ENCODE measurements around the gene KAZALD1.

Gene KAZALD1

DNA sequence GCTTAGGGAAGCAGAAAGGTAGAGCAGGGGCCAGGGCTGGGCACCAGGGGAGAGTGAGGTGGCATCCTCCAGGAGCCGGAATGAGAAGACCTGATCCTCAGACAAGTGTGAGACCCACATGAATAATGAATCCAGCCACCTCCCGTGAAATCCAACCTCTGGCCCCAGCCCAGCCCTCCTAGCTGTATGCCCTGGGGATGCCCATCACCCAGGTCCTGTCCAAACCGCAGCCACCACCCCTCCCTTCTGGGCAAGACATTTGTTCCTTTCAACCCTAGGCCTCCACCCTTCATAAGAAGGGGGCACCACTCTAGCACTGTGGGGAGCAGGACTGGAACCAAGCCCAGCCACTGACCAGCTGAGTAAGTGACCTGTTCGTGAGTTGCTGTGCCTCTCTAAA is 40.5 kb upstream of the KAZALD1 start:
- TF ChIP-seq, protein P1, sequence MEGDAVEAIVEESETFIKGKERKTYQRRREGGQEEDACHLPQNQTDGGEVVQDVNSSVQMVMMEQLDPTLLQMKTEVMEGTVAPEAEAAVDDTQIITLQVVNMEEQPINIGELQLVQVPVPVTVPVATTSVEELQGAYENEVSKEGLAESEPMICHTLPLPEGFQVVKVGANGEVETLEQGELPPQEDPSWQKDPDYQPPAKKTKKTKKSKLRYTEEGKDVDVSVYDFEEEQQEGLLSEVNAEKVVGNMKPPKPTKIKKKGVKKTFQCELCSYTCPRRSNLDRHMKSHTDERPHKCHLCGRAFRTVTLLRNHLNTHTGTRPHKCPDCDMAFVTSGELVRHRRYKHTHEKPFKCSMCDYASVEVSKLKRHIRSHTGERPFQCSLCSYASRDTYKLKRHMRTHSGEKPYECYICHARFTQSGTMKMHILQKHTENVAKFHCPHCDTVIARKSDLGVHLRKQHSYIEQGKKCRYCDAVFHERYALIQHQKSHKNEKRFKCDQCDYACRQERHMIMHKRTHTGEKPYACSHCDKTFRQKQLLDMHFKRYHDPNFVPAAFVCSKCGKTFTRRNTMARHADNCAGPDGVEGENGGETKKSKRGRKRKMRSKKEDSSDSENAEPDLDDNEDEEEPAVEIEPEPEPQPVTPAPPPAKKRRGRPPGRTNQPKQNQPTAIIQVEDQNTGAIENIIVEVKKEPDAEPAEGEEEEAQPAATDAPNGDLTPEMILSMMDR (IDR thresholded peaks at IDR 0.05; ENCODE audit: low read depth, low read length) = no peak
- TF ChIP-seq EZH2phosphoT487 (IDR thresholded peaks at IDR 0.05; ENCODE audit: low read depth) = no peak
- H3K27me3 ChIP-seq (ENCODE audit: low read depth, low read length) = peaks cover 17% of the 10 kb centered on the region
- H3K9ac ChIP-seq (ENCODE audit: low read length) = no peak overlapping the region

DNA sequence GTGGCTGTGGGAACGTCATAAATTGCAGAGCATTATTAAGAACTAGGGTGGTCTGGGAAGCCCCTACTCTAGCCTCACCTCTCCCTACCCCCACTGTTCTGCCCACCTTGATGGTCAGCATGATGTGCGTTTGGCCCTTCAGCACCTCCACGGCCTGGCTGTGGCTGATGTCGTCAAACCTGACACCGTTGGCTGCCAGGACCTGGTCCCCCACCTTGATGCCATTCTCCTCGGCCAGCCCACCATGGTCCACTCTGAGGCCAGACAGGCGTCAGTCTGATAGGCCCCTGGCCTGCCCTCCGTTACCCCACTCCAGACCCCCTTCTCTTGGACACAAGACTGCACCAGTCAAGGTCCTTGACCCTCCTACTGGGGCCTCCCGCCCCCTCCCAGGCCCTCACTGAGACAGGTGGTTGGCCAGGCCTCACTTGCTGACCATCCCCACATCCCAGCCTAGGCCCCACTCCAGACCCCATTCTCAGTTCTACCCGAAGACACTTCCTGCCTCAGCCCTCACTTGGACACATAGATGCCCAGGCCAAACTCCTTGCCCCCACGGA is 40.0 kb upstream of the KAZALD1 start:
- no peaks in the 10 kb centered on the region for H3K9me3 ChIP-seq (ENCODE audit: insufficient read depth, low read length)
- H3K79me2 ChIP-seq (ENCODE audit: low read length) = no peaks in the 10 kb centered on the region
- H3K4me3 ChIP-seq (ENCODE audit: low read length) = no peak overlapping the region
- no peak for TF ChIP-seq EZH2phosphoT487 (IDR thresholded peaks at IDR 0.05; ENCODE audit: low read depth)
- TF ChIP-seq, protein P1 (IDR thresholded peaks at IDR 0.05; ENCODE audit: low read depth, low read length) = no peak
- H3K27ac ChIP-seq (ENCODE audit: low read length) = no peak overlapping the region
- no peak overlapping the region for H2AFZ ChIP-seq (ENCODE audit: low read depth, low read length)
- no peak overlapping the region for H3K4me2 ChIP-seq (ENCODE audit: low read length)
- H3K36me3 ChIP-seq (replicated peaks; ENCODE audit: low read depth, low read length) = no peaks in the 10 kb centered on the region
- no peaks in the 10 kb centered on the region for H4K20me1 ChIP-seq (ENCODE audit: insufficient read depth, low read length)
- peaks cover 7% of the 10 kb centered on the region; the same call in 1 of the 2 replicates for H3K4me1 ChIP-seq (ENCODE audit: low read length)
- H3K27me3 ChIP-seq (ENCODE audit: low read depth, low read length) = peaks cover 17% of the 10 kb centered on the region
- H3K9ac ChIP-seq (ENCODE audit: low read length) = no peak overlapping the region

More for the DNA sequence above, 40.5 kb upstream of the KAZALD1 start:
- no peaks in the 10 kb centered on the region for H3K9me3 ChIP-seq (ENCODE audit: insufficient read depth, low read length)
- H2AFZ ChIP-seq (ENCODE audit: low read depth, low read length) = no peak overlapping the region
- no peak overlapping the region for H3K4me3 ChIP-seq (ENCODE audit: low read length)
- H3K4me2 ChIP-seq (ENCODE audit: low read length) = no peak overlapping the region
- H3K4me1 ChIP-seq (ENCODE audit: low read length) = peaks cover 7% of the 10 kb centered on the region; the same call in 1 of the 2 replicates
- no peaks in the 10 kb centered on the region for H3K79me2 ChIP-seq (ENCODE audit: low read length)
- H4K20me1 ChIP-seq (ENCODE audit: insufficient read depth, low read length) = no peaks in the 10 kb centered on the region
- no peak overlapping the region for H3K27ac ChIP-seq (ENCODE audit: low read length)
- H3K36me3 ChIP-seq (replicated peaks; ENCODE audit: low read depth, low read length) = no peaks in the 10 kb centered on the region

DNA sequence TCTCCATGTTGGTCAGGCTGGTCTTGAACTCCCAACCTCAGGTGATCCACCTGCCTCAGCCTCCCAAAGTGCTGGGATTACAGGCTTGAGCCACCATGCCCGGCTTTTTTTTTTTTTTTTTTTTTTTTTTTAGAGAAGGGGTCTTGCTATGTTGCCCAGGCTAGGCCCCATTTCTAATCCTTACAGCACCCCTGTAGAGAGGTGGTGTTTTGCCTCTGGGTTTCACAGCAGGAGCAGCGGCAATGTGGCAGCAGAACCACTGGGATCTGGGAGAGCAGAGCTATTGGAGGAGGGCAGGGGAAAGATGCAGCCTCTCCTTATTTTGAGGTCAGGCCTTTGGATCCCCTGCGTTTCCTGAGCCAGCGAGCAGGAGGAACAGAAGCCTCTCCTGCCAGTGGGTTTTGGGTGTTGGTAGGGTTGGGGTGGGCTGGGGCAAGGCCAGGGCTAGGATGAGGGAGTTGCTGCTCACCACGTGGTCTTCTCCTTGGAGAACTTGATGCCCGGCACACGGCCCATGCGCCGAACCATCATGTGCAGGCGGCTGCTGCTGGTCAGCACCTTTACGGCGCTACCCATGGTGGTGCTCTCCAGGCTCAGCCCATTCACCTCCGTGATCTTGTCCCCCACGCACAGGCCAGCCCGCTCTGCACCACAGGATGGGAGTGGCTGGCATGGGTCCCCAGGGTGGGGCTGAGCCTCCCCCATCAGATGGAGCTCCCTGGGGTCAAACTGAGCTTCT is 38.7 kb upstream of the KAZALD1 start:
- no peak overlapping the region for H2AFZ ChIP-seq (ENCODE audit: low read depth, low read length)
- H3K9me3 ChIP-seq (ENCODE audit: insufficient read depth, low read length) = no peaks in the 10 kb centered on the region
- TF ChIP-seq, protein P1 (IDR thresholded peaks at IDR 0.05; ENCODE audit: low read depth, low read length) = no peak
- no peak for TF ChIP-seq EZH2phosphoT487 (IDR thresholded peaks at IDR 0.05; ENCODE audit: low read depth)

DNA sequence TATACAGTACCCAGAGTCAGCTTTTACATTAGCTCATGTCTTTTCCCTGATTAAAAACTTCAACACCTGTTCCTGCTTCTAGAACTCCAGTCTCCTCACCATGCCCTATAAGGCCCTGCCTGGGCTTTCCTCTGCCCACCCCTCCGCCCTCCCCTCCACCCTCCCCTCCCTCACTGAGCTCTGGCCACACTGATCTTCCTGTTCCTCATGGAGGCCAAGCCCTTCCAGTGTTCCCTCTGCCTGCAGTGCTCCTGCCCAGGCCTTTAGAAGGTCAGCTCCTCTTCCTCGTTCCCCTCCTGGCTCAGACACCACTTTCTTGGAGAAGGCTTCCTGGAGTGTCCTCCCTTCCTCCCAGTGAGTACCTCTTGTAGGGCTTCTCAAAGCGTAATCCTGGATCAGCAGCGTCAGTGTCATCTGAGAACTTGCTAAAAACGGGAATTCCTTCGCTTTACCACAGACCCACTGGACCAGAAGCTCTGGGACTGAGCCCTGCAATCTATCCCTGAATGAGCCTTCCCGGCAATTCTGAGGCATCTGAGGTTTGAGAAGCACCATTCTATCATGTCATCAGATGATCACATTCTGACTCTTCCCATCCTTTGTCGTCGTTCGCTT is 34.6 kb upstream of the KAZALD1 start:
- Histone ChIP-seq H4K20me1 (ENCODE audit: insufficient read depth, low read length) (no peaks in the 10 kb centered on the region), H3K4me3 (ENCODE audit: low read length) (no peak overlapping the region), H3K9ac (ENCODE audit: low read length) (no peak overlapping the region), H3K4me2 (ENCODE audit: low read length) (no peak overlapping the region), H3K4me1 (ENCODE audit: low read length) (peaks cover 5% of the 10 kb centered on the region), H3K27ac (ENCODE audit: low read length) (no peak overlapping the region), H3K36me3 (replicated peaks; ENCODE audit: low read depth, low read length) (no peaks in the 10 kb centered on the region), H3K79me2 (ENCODE audit: low read length) (no peaks in the 10 kb centered on the region), H2AFZ (ENCODE audit: low read depth, low read length) (no peak overlapping the region), H3K9me3 (ENCODE audit: insufficient read depth, low read length) (no peaks in the 10 kb centered on the region), H3K27me3 (ENCODE audit: low read depth, low read length) (peaks cover 29% of the 10 kb centered on the region)
- no peak for TF ChIP-seq EZH2phosphoT487 (IDR thresholded peaks at IDR 0.05; ENCODE audit: low read depth)
- TF ChIP-seq, protein P1 (IDR thresholded peaks at IDR 0.05; ENCODE audit: low read depth, low read length) = no peak

More for the DNA sequence above, 38.7 kb upstream of the KAZALD1 start:
- Histone ChIP-seq H4K20me1 (ENCODE audit: insufficient read depth, low read length) (no peaks in the 10 kb centered on the region), H3K9ac (ENCODE audit: low read length) (no peak overlapping the region), H3K27me3 (ENCODE audit: low read depth, low read length) (peaks cover 12% of the 10 kb centered on the region), H3K27ac (ENCODE audit: low read length) (no peak overlapping the region), H3K4me3 (ENCODE audit: low read length) (no peak overlapping the region), H3K4me1 (ENCODE audit: low read length) (peaks cover 5% of the 10 kb centered on the region; the same call in 1 of the 2 replicates), H3K36me3 (replicated peaks; ENCODE audit: low read depth, low read length) (no peaks in the 10 kb centered on the region), H3K4me2 (ENCODE audit: low read length) (no peak overlapping the region), H3K79me2 (ENCODE audit: low read length) (no peaks in the 10 kb centered on the region)

Measured in OCI-LY3 (cell line).